Measurements from ENCODE around the gene SYNM.

Gene SYNM

DNA sequence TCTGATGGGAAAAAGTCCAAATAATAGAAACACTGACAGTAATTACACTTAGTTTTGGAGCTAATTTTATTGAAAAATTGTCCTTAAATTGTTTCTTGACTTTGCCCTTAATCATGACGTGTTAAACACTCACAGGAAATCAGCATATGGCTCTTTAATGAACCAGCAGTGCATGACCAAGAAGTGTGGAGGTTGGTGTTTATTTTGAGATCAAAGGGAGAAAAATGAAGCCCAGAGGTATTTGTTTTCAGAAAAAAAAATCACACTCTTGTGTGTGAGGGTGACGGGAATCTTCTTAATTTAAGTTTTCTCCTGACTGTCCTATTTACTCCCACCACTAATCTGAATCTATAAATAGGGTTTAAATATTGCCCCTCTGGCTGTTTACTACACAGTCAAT, 28.8 kb upstream of the SYNM start:
- TF ChIP-seq SIN3A (IDR thresholded peaks at IDR 0.05; ENCODE audit: borderline replicate concordance, insufficient read depth, low read length) = no peak
- TF ChIP-seq POLR2AphosphoS5 (IDR thresholded peaks at IDR 0.05; ENCODE audit: low read depth, low read length) = no peak
- TF ChIP-seq, protein P1, sequence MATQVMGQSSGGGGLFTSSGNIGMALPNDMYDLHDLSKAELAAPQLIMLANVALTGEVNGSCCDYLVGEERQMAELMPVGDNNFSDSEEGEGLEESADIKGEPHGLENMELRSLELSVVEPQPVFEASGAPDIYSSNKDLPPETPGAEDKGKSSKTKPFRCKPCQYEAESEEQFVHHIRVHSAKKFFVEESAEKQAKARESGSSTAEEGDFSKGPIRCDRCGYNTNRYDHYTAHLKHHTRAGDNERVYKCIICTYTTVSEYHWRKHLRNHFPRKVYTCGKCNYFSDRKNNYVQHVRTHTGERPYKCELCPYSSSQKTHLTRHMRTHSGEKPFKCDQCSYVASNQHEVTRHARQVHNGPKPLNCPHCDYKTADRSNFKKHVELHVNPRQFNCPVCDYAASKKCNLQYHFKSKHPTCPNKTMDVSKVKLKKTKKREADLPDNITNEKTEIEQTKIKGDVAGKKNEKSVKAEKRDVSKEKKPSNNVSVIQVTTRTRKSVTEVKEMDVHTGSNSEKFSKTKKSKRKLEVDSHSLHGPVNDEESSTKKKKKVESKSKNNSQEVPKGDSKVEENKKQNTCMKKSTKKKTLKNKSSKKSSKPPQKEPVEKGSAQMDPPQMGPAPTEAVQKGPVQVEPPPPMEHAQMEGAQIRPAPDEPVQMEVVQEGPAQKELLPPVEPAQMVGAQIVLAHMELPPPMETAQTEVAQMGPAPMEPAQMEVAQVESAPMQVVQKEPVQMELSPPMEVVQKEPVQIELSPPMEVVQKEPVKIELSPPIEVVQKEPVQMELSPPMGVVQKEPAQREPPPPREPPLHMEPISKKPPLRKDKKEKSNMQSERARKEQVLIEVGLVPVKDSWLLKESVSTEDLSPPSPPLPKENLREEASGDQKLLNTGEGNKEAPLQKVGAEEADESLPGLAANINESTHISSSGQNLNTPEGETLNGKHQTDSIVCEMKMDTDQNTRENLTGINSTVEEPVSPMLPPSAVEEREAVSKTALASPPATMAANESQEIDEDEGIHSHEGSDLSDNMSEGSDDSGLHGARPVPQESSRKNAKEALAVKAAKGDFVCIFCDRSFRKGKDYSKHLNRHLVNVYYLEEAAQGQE (IDR thresholded peaks at IDR 0.05; ENCODE audit: insufficient read depth in 1 of 2, low read depth in 2 of 2, low read length in 2 of 2) = no peak
- no peak for TF ChIP-seq FOXP2 (optimal IDR thresholded peaks at IDR 0.05; ENCODE audit: borderline replicate concordance, extremely low read depth, extremely low read length, insufficient read depth)
- no peak for TF ChIP-seq TAF1 (IDR thresholded peaks at IDR 0.05; ENCODE audit: borderline replicate concordance, insufficient read depth, low read length)

GRCh38 chr15:99076555-99077308, 28.1 kb upstream of the SYNM start:
- TF ChIP-seq POLR2AphosphoS5 (IDR thresholded peaks at IDR 0.05; ENCODE audit: low read depth, low read length) (no peak), SIN3A (IDR thresholded peaks at IDR 0.05; ENCODE audit: borderline replicate concordance, insufficient read depth, low read length) (0 out of 2 replicates have a peak, but pooled peaks have one; percentile 81), TAF1 (IDR thresholded peaks at IDR 0.05; ENCODE audit: borderline replicate concordance, insufficient read depth, low read length) (no peak), FOXP2 (optimal IDR thresholded peaks at IDR 0.05; ENCODE audit: borderline replicate concordance, extremely low read depth, extremely low read length, insufficient read depth) (peak; percentile 72)

DNA sequence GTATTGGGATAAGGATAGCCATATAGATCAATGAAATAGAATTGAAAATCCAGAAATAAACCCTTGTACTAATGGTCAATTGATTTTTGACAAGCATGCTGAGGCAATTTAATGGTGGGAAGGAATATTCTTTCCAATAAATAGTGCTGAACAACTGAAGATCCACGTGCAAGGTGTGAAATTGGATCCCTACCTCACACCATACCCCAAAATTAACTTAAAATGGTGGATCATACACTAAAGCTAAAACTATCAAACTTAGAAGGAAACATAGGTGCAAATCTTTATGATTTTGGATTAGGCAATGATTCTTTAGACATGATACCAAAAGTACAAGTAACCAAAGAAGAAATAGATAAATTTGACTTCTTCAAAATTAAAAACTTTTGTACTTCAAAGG, 22.1 kb upstream of the SYNM start:
- no peak for TF ChIP-seq TAF1 (IDR thresholded peaks at IDR 0.05; ENCODE audit: borderline replicate concordance, insufficient read depth, low read length)
- TF ChIP-seq SIN3A (IDR thresholded peaks at IDR 0.05; ENCODE audit: borderline replicate concordance, insufficient read depth, low read length) = no peak
- TF ChIP-seq, protein P1 (IDR thresholded peaks at IDR 0.05; ENCODE audit: insufficient read depth in 1 of 2, low read depth in 2 of 2, low read length in 2 of 2) = no peak
- no peak for TF ChIP-seq POLR2AphosphoS5 (IDR thresholded peaks at IDR 0.05; ENCODE audit: low read depth, low read length)
- no peak for TF ChIP-seq FOXP2 (optimal IDR thresholded peaks at IDR 0.05; ENCODE audit: borderline replicate concordance, extremely low read depth, extremely low read length, insufficient read depth)

- TF ChIP-seq FOXP2 (optimal IDR thresholded peaks at IDR 0.05; ENCODE audit: borderline replicate concordance, extremely low read depth, extremely low read length, insufficient read depth) (no peak), POLR2AphosphoS5 (IDR thresholded peaks at IDR 0.05; ENCODE audit: low read depth, low read length) (no peak), SIN3A (IDR thresholded peaks at IDR 0.05; ENCODE audit: borderline replicate concordance, insufficient read depth, low read length) (no peak)
Measured at GRCh38 chr15:99084965-99085364, 19.9 kb upstream of the SYNM start.

GRCh38 chr15:99085413-99086326, 19.2 kb upstream of the SYNM start:
- TF ChIP-seq SIN3A (IDR thresholded peaks at IDR 0.05; ENCODE audit: borderline replicate concordance, insufficient read depth, low read length) (no peak), TAF1 (IDR thresholded peaks at IDR 0.05; ENCODE audit: borderline replicate concordance, insufficient read depth, low read length) (no peak), FOXP2 (optimal IDR thresholded peaks at IDR 0.05; ENCODE audit: borderline replicate concordance, extremely low read depth, extremely low read length, insufficient read depth) (no peak), POLR2AphosphoS5 (IDR thresholded peaks at IDR 0.05; ENCODE audit: low read depth, low read length) (no peak)
- TF ChIP-seq, protein P1 (IDR thresholded peaks at IDR 0.05; ENCODE audit: insufficient read depth in 1 of 2, low read depth in 2 of 2, low read length in 2 of 2) = no peak

Measured in PFSK-1 (cell line).